Measurements from ENCODE around the gene ADRM1.
A peak's percentile ranks its signal among the peaks of the same experiment; 100 is the strongest.

Gene ADRM1

DNA sequence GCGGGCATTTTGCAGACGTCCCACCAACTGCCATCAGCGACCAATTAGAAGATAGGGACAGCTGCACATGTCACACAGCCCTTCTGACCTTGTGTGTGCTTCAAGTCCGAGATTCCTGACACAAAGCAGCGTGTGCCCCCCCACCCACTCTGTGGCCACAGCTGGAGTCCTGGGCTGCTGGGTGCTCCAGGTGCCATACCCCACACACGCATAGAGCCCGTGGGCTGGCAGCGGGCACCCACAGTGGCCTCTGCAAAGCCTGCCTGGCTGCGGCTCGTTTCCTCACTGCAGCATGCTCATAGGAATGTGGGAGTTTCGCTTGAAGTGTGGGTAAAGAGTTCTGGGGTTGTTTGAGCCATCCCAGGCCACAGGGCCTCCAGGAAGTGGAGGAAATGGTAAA, 2.5 kb upstream of the ADRM1 start:
- H3K4me3 ChIP-seq (ENCODE audit: low read length): no peak overlapping the region
- DNase-seq (ENCODE audit: low read depth): no peak
- no peaks in the 10 kb centered on the region for H3K27me3 ChIP-seq (replicated peaks; ENCODE audit: control insufficient read depth, insufficient read depth, low read length)
- H3K36me3 ChIP-seq (ENCODE audit: control insufficient read depth, insufficient read depth, low read length, severe bottlenecking): peaks cover 16% of the 10 kb centered on the region
- peaks cover 13% of the 10 kb centered on the region for H3K4me1 ChIP-seq (ENCODE audit: control insufficient read depth, insufficient read depth, low read length)
- no peak overlapping the region for H3K9ac ChIP-seq (ENCODE audit: low read length)
- H3K9me3 ChIP-seq (ENCODE audit: control insufficient read depth, low read length): no peaks in the 10 kb centered on the region

GRCh38 chr20:62301111-62301668, 1.6 kb upstream of the ADRM1 start:
- no peaks in the 10 kb centered on the region for H3K27me3 ChIP-seq (replicated peaks; ENCODE audit: control insufficient read depth, insufficient read depth, low read length)
- H3K36me3 ChIP-seq (ENCODE audit: control insufficient read depth, insufficient read depth, low read length, severe bottlenecking): peaks cover 17% of the 10 kb centered on the region
- H3K9ac ChIP-seq (ENCODE audit: low read length): no peak overlapping the region
- no peak for DNase-seq (ENCODE audit: low read depth)
- no peaks in the 10 kb centered on the region for H3K9me3 ChIP-seq (ENCODE audit: control insufficient read depth, low read length)
- no peak overlapping the region for H3K4me3 ChIP-seq (ENCODE audit: low read length)
- H3K4me1 ChIP-seq (ENCODE audit: control insufficient read depth, insufficient read depth, low read length): peaks cover 21% of the 10 kb centered on the region

DNA sequence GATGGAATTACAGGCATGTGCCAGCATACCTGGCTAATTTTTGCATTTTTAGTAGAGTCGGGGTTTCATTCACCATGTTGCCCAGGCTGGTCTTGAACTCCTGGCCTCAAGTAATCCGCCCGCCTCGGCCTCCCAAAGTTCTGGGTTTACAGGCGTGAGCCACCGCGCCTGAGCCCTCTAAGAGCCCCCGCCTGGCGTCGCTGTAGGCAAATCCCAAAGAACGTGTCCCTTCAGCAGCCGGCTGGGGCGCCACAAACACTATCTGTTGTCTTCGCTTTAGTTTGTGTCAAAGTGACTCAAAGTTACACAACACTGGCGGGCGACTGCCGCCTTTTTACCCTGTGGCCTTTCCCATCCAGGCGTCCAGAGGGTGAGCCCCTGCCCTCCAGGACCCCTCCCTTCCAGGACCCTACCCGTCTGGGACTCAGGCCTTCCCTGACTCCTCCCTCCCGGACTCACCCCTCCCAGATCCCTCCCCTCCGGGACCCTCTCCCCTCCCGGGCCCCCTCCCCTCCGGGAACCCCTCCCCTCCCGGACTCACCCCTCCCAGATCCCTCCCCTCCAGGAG, 940 bp upstream of the ADRM1 start:
- peak overlapping the region; percentile 99 for H3K4me3 ChIP-seq (ENCODE audit: low read length)
- peaks cover 21% of the 10 kb centered on the region for H3K4me1 ChIP-seq (ENCODE audit: control insufficient read depth, insufficient read depth, low read length)
- no peaks in the 10 kb centered on the region for H3K9me3 ChIP-seq (ENCODE audit: control insufficient read depth, low read length)
- H3K9ac ChIP-seq (ENCODE audit: low read length): peak overlapping the region; percentile 91
- DNase-seq (ENCODE audit: low read depth): peak; percentile 97
- peaks cover 20% of the 10 kb centered on the region for H3K36me3 ChIP-seq (ENCODE audit: control insufficient read depth, insufficient read depth, low read length, severe bottlenecking)
- no peaks in the 10 kb centered on the region for H3K27me3 ChIP-seq (replicated peaks; ENCODE audit: control insufficient read depth, insufficient read depth, low read length)

DNA sequence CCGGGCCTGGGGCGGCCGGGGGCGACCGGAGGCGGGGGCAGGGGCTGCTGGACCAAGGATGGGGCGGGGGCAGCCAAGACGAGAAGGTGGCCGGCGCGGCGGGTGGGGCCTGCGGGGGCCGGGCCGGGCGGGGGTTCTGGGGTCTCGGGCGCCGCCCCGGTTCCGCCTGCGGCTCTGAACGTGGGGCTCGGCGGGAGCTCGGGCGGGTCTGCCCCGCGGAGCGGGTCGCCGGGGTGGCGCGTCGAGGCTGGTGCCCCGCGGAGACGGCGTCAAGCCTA, 204 bp downstream of the ADRM1 start:
- no peak for DNase-seq (ENCODE audit: low read depth)
- Histone ChIP-seq H3K4me3 (ENCODE audit: low read length) (peak overlapping the region; percentile 99), H3K4me1 (ENCODE audit: control insufficient read depth, insufficient read depth, low read length) (peaks cover 21% of the 10 kb centered on the region), H3K9me3 (ENCODE audit: control insufficient read depth, low read length) (no peaks in the 10 kb centered on the region), H3K9ac (ENCODE audit: low read length) (peak overlapping the region; percentile 97), H3K36me3 (ENCODE audit: control insufficient read depth, insufficient read depth, low read length, severe bottlenecking) (peaks cover 32% of the 10 kb centered on the region), H3K27me3 (replicated peaks; ENCODE audit: control insufficient read depth, insufficient read depth, low read length) (no peaks in the 10 kb centered on the region)

- Histone ChIP-seq H3K4me3 (ENCODE audit: low read length) (peak overlapping the region; percentile 99), H3K9ac (ENCODE audit: low read length) (peak overlapping the region; percentile 97), H3K9me3 (ENCODE audit: control insufficient read depth, low read length) (no peaks in the 10 kb centered on the region), H3K27me3 (replicated peaks; ENCODE audit: control insufficient read depth, insufficient read depth, low read length) (no peaks in the 10 kb centered on the region), H3K4me1 (ENCODE audit: control insufficient read depth, insufficient read depth, low read length) (peaks cover 21% of the 10 kb centered on the region), H3K36me3 (ENCODE audit: control insufficient read depth, insufficient read depth, low read length, severe bottlenecking) (peaks cover 38% of the 10 kb centered on the region)
- peak; percentile 59 for DNase-seq (ENCODE audit: low read depth)
Measured at GRCh38 chr20:62303340-62304226, 786 bp downstream of the ADRM1 start.

DNA sequence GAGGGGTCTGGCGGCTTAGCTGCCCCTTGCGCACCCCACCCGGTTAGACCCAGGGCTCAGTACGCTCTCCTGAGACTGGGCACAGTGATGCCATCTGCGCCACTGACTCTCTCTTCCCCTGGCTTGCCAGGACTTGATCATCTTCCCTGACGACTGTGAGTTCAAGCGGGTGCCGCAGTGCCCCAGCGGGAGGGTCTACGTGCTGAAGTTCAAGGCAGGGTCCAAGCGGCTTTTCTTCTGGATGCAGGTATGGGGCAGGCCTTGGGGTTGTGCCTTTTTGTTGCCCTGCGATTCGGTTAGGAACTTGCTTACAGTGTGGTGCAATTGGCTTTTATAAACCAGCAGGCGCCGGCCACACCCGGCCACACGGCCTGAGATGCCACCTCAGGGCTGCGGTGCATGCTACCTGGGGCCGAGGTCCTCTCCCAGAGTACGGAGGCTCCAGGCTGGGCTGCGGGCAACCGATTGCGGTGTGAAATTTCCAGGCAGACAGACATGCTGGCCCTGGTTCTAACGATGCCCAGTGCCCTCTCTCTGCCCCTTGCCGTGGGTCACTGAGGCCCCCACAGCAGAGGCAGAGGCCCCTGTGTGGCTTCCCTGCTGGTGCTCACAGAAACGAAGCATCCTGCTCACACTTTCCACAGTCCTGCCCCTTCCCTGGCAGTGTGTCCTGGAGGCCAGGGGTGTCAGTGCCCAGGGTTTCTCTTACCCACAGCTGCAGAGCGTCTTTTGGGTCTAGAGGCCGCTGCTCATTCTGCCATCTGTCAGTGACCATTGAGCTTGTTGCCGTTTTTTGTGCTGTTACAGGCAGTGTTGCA, 1.7 kb downstream of the ADRM1 start:
- Histone ChIP-seq H3K4me3 (ENCODE audit: low read length) (peak overlapping the region; percentile 99), H3K36me3 (ENCODE audit: control insufficient read depth, insufficient read depth, low read length, severe bottlenecking) (peaks cover 44% of the 10 kb centered on the region), H3K4me1 (ENCODE audit: control insufficient read depth, insufficient read depth, low read length) (peaks cover 21% of the 10 kb centered on the region), H3K9ac (ENCODE audit: low read length) (peak overlapping the region; percentile 97), H3K27me3 (replicated peaks; ENCODE audit: control insufficient read depth, insufficient read depth, low read length) (no peaks in the 10 kb centered on the region), H3K9me3 (ENCODE audit: control insufficient read depth, low read length) (no peaks in the 10 kb centered on the region)
- DNase-seq (ENCODE audit: low read depth): no peak

- H3K9ac ChIP-seq (ENCODE audit: low read length): peak overlapping the region; percentile 97
- H3K4me3 ChIP-seq (ENCODE audit: low read length): peak overlapping the region; percentile 99
- no peak for DNase-seq (ENCODE audit: low read depth)
- no peaks in the 10 kb centered on the region for H3K27me3 ChIP-seq (replicated peaks; ENCODE audit: control insufficient read depth, insufficient read depth, low read length)
- H3K36me3 ChIP-seq (ENCODE audit: control insufficient read depth, insufficient read depth, low read length, severe bottlenecking): peaks cover 44% of the 10 kb centered on the region
- peaks cover 21% of the 10 kb centered on the region for H3K4me1 ChIP-seq (ENCODE audit: control insufficient read depth, insufficient read depth, low read length)
- H3K9me3 ChIP-seq (ENCODE audit: control insufficient read depth, low read length): no peaks in the 10 kb centered on the region
Measured at GRCh38 chr20:62305149-62305764, 2.5 kb downstream of the ADRM1 start.

DNA sequence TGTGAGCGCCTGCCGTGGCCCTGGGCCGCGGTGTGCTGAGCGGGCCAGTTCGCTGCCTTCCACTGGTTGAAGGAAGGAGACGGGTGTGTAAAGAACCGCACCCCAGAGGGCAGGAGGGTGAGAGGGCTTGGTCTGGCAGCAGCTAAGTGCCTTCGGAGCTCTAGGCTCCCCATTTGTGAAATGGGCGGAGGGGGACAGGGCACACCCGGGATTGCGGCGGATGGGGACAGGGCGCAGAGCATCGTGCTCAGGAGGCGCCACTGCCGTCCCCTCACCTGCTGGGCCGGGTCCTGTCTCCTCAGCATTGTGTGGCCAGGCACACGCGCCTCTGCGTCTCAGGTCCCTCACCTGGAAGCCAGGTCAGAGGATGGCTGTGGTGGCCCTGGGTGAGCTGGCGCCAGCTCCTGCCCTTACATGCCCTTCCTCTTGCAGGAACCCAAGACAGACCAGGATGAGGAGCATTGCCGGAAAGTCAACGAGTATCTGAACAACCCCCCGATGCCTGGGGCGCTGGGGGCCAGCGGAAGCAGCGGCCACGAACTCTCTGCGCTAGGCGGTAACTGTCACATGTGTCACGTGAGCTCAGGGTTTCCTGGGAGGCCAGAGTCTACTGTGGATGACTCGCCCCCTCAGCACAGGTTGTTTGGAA, 3.1 kb downstream of the ADRM1 start:
- H3K4me1 ChIP-seq (ENCODE audit: control insufficient read depth, insufficient read depth, low read length): peaks cover 21% of the 10 kb centered on the region
- H3K4me3 ChIP-seq (ENCODE audit: low read length): peak overlapping the region; percentile 99
- DNase-seq (ENCODE audit: low read depth): no peak
- no peaks in the 10 kb centered on the region for H3K9me3 ChIP-seq (ENCODE audit: control insufficient read depth, low read length)
- peaks cover 44% of the 10 kb centered on the region for H3K36me3 ChIP-seq (ENCODE audit: control insufficient read depth, insufficient read depth, low read length, severe bottlenecking)
- no peaks in the 10 kb centered on the region for H3K27me3 ChIP-seq (replicated peaks; ENCODE audit: control insufficient read depth, insufficient read depth, low read length)
- H3K9ac ChIP-seq (ENCODE audit: low read length): peak overlapping the region; percentile 97

GRCh38 chr20:62306414-62307187, 3.8 kb downstream of the ADRM1 start:
- Histone ChIP-seq H3K4me1 (ENCODE audit: control insufficient read depth, insufficient read depth, low read length) (peaks cover 21% of the 10 kb centered on the region), H3K9me3 (ENCODE audit: control insufficient read depth, low read length) (no peaks in the 10 kb centered on the region), H3K27me3 (replicated peaks; ENCODE audit: control insufficient read depth, insufficient read depth, low read length) (no peaks in the 10 kb centered on the region), H3K4me3 (ENCODE audit: low read length) (no peak overlapping the region), H3K36me3 (ENCODE audit: control insufficient read depth, insufficient read depth, low read length, severe bottlenecking) (peaks cover 44% of the 10 kb centered on the region), H3K9ac (ENCODE audit: low read length) (no peak overlapping the region)
- no peak for DNase-seq (ENCODE audit: low read depth)

All from adipocyte (in vitro differentiated cells).